GM20000 (cell line): ENCODE data around the gene ARHGAP24.

Source experiments
- DNase-seq: peaks from one replicate; pipeline ENCODE4 v3.0.0; 2012; ENCODE audit warnings: low spot score
- CTCF ChIP-seq: IDR thresholded peaks from 2 replicates; pipeline ENCODE4 v1.5.1; 2012; ENCODE audit warnings: mild to moderate bottlenecking, control low read depth; ENCODE audit errors: extremely low read depth, missing control alignments

Gene ARHGAP24

GRCh38 chr4:85587952-85588351 is 113.0 kb downstream of the ARHGAP24 start:
- no peak for TF ChIP-seq CTCF
- DNase-seq: no peak

GRCh38 chr4:85591406-85592098 is 116.6 kb downstream of the ARHGAP24 start:
- DNase-seq: no peak
- TF ChIP-seq CTCF: no peak

- no peak for DNase-seq
- TF ChIP-seq CTCF: no peak
Observed at GRCh38 chr4:85595098-85595775, 120.3 kb downstream of the ARHGAP24 start.

- no peak for TF ChIP-seq CTCF
- no peak for DNase-seq
Observed at GRCh38 chr4:85595796-85596559, 121.0 kb downstream of the ARHGAP24 start.

- no peak for DNase-seq
- no peak for TF ChIP-seq CTCF
Observed at GRCh38 chr4:85598936-85599335, 124.0 kb downstream of the ARHGAP24 start.

GRCh38 chr4:85600501-85600900 is 125.6 kb downstream of the ARHGAP24 start:
- no peak for TF ChIP-seq CTCF
- DNase-seq: no peak
